H54 (cell line): ENCODE data around the gene SEC11C.
A peak's percentile ranks its signal among the peaks of the same experiment; 100 is the strongest.
"Not testable (repeated sequence)": the region's sequence is repeated elsewhere in the genome, so short reads cannot be mapped to it uniquely, and the experiment has no call there.

Experiments
- DNase-seq: peaks from one replicate; pipeline ENCODE4 v3.0.0; 2011; ENCODE audit warnings: low spot score, mixed read lengths; ENCODE audit not compliant: insufficient read length
- FAIRE-seq: peaks from 3 replicates; lab custom pipeline; 2011; peaks lifted over from hg19 to GRCh38; lab: Jason Lieb, UNC
- POLR2A ChIP-seq: IDR thresholded peaks from 2 replicates; pipeline ENCODE4 v1.6.1; 2011; ENCODE audit warnings: low read depth, mild to moderate bottlenecking, low read length

The SEC11C gene

GRCh38 chr18:59132810-59133465 is 6.7 kb upstream of the SEC11C start:
- DNase-seq (no peak), FAIRE-seq (no peak)
- no peak for TF ChIP-seq POLR2A

GRCh38 chr18:59139291-59139614 is 431 bp upstream of the SEC11C start:
- FAIRE-seq (peak; percentile 79), DNase-seq (peak; percentile 73)
- no peak for TF ChIP-seq POLR2A

GRCh38 chr18:59140302-59140885 is 710 bp downstream of the SEC11C start:
- FAIRE-seq: peak; percentile 15
- TF ChIP-seq POLR2A: no peak
- DNase-seq: peak; percentile 12

GRCh38 chr18:59141294-59142068 is 1.8 kb downstream of the SEC11C start:
- DNase-seq: no peak
- FAIRE-seq: no peak

GRCh38 chr18:59142274-59142673 is 2.6 kb downstream of the SEC11C start:
- no peak for FAIRE-seq
- DNase-seq: no peak

More at GRCh38 chr18:59141294-59142068, 1.8 kb downstream of the SEC11C start:
- TF ChIP-seq POLR2A: no peak

GRCh38 chr18:59142800-59143416 is 3.2 kb downstream of the SEC11C start:
- FAIRE-seq, DNase-seq: not testable (repeated sequence)

More at GRCh38 chr18:59142274-59142673, 2.6 kb downstream of the SEC11C start:
- no peak for TF ChIP-seq POLR2A

- no peak for FAIRE-seq
- peak; percentile 4 for DNase-seq
- no peak for TF ChIP-seq POLR2A
Observed at GRCh38 chr18:59143441-59143840, 3.8 kb downstream of the SEC11C start.

- no peak for TF ChIP-seq POLR2A
- FAIRE-seq (no peak), DNase-seq (no peak)
Observed at GRCh38 chr18:59144483-59144882, 4.8 kb downstream of the SEC11C start.

- TF ChIP-seq POLR2A: no peak
- no peak for DNase-seq
- FAIRE-seq: no peak
Observed at GRCh38 chr18:59145055-59145454, 5.4 kb downstream of the SEC11C start.

GRCh38 chr18:59148192-59148591 is 8.5 kb downstream of the SEC11C start:
- TF ChIP-seq POLR2A: no peak
- DNase-seq: no peak
- no peak for FAIRE-seq

GRCh38 chr18:59149007-59149406 is 9.3 kb downstream of the SEC11C start:
- FAIRE-seq (no peak), DNase-seq (no peak)
- TF ChIP-seq POLR2A: no peak

- no peak for TF ChIP-seq POLR2A
Observed at GRCh38 chr18:59149416-59149815, 9.7 kb downstream of the SEC11C start.

GRCh38 chr18:59150236-59150635 is 10.6 kb downstream of the SEC11C start:
- DNase-seq (no peak), FAIRE-seq (no peak)
- TF ChIP-seq POLR2A: no peak

More at GRCh38 chr18:59149416-59149815, 9.7 kb downstream of the SEC11C start:
- FAIRE-seq (no peak), DNase-seq (no peak)

- peak; percentile 6 for DNase-seq
- no peak for TF ChIP-seq POLR2A
- no peak for FAIRE-seq
Observed at GRCh38 chr18:59155153-59155552, 15.5 kb downstream of the SEC11C start.
